HG03135 (cell line): ENCODE results near the gene THEM5.
"Not testable (repeated sequence)": the region's sequence is repeated elsewhere in the genome, so short reads cannot be mapped to it uniquely, and the experiment has no call there.

Experiments
- ATAC-seq: cut with Tn5 transposase; IDR thresholded peaks from one replicate; pipeline ENCODE4 v1.9.1; 2021; ENCODE audit warnings: mild to moderate bottlenecking, moderate library complexity; ENCODE audit not compliant: unreplicated experiment

The THEM5 gene

GRCh38 chr1:151853411-151853943 lies at the start of gene THEM5:
THEM5 (minus strand) TSS chr1:151853712; CDS start chr1:151853565, 147 bp downstream.
- ATAC-seq, result no peak

- no peak for ATAC-seq
Observed at GRCh38 chr1:151902858-151903257, 49.3 kb upstream of the THEM5 start.

- not testable (repeated sequence) for ATAC-seq
Observed at GRCh38 chr1:151900804-151901203, 47.3 kb upstream of the THEM5 start.

- ATAC-seq, result no peak
Observed at GRCh38 chr1:151898519-151898991, 45.0 kb upstream of the THEM5 start.

GRCh38 chr1:151897991-151898431 lies 44.5 kb upstream of the THEM5 start:
- no peak for ATAC-seq

GRCh38 chr1:151893176-151893924 lies 39.8 kb upstream of the THEM5 start:
- ATAC-seq, result no peak

- ATAC-seq, result no peak
Observed at GRCh38 chr1:151892190-151892589, 38.7 kb upstream of the THEM5 start.

- ATAC-seq, result no peak
Observed at GRCh38 chr1:151891512-151891911, 38.0 kb upstream of the THEM5 start.

GRCh38 chr1:151888972-151889570 lies 35.6 kb upstream of the THEM5 start:
- ATAC-seq, result no peak

GRCh38 chr1:151887028-151887427 lies 33.5 kb upstream of the THEM5 start:
- no peak for ATAC-seq

- no peak for ATAC-seq
Observed at GRCh38 chr1:151885479-151885878, 32.0 kb upstream of the THEM5 start.

- ATAC-seq, result not testable (repeated sequence)
Observed at GRCh38 chr1:151884879-151885278, 31.4 kb upstream of the THEM5 start.

- ATAC-seq, result not testable (repeated sequence)
Observed at GRCh38 chr1:151884445-151884844, 30.9 kb upstream of the THEM5 start.

GRCh38 chr1:151883898-151884297 lies 30.4 kb upstream of the THEM5 start:
- not testable (repeated sequence) for ATAC-seq

GRCh38 chr1:151882918-151883317 lies 29.4 kb upstream of the THEM5 start:
- ATAC-seq, result not testable (repeated sequence)

- no peak for ATAC-seq
Observed at GRCh38 chr1:151882466-151882865, 29.0 kb upstream of the THEM5 start.

GRCh38 chr1:151881479-151881878 lies 28.0 kb upstream of the THEM5 start:
- no peak for ATAC-seq

- ATAC-seq, result no peak
Observed at GRCh38 chr1:151875419-151876097, 22.0 kb upstream of the THEM5 start.

- ATAC-seq, result not testable (repeated sequence)
Observed at GRCh38 chr1:151872776-151873175, 19.3 kb upstream of the THEM5 start.

GRCh38 chr1:151871284-151872030 lies 17.9 kb upstream of the THEM5 start:
- no peak for ATAC-seq

GRCh38 chr1:151868486-151868885 lies 15.0 kb upstream of the THEM5 start:
- ATAC-seq, result no peak
